Measurements from ENCODE around the gene SRCAP.

Gene SRCAP

GRCh38 chr16:30773826-30774225 lies 74.9 kb downstream of the SRCAP start:
- no peak for DNase-seq

DNA sequence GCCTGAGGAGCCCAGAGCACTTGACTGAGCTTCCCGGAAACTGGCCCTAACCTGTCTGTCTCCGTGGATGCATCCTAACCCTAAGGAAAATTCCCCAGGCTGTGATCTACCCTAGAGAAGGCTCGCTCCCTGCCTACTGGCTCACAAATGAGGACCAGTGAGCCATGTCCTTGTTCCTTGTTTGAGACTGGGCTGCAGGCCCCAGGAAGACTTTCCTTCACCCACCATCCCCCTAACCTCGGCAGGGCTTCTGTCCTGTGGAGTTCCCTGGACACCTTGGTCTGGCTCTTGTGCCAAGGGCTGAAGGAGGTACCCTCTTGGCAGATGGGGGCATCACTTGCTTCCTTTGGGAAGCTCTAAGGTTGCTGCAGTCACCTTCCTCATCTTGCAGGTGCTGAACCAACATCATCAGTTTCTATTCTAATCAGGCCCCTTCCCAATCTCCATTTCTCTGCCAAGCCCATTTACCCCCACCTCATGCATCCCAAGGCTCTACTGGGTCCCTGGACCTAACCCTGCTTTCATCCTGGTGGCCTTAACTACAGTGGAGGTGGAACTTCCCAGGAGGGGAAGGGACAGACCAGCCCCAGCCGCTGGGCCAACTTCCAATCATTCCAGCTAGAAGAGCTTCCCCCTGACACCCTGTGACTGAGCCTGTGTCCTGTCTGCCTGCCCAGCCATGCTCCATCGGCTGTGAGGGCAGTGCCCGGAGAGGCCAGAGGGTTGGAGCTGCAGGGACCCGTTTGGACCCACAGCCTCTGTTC lies 75.6 kb downstream of the SRCAP start:
- no peak for DNase-seq

DNA sequence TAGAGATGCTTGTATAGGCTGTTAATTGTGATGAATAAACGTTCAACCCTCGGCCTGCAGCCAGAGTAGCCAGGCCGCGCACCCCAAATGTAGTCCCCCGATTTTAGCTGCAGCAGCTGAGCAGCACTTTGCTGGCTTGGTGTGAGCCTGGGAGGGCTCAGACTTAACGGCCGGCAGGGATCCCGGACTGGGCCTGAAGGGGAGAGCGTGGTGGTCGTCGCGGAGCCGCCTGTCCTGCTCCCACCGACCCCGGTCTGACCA lies 76.1 kb downstream of the SRCAP start:
- DNase-seq: no peak

DNA sequence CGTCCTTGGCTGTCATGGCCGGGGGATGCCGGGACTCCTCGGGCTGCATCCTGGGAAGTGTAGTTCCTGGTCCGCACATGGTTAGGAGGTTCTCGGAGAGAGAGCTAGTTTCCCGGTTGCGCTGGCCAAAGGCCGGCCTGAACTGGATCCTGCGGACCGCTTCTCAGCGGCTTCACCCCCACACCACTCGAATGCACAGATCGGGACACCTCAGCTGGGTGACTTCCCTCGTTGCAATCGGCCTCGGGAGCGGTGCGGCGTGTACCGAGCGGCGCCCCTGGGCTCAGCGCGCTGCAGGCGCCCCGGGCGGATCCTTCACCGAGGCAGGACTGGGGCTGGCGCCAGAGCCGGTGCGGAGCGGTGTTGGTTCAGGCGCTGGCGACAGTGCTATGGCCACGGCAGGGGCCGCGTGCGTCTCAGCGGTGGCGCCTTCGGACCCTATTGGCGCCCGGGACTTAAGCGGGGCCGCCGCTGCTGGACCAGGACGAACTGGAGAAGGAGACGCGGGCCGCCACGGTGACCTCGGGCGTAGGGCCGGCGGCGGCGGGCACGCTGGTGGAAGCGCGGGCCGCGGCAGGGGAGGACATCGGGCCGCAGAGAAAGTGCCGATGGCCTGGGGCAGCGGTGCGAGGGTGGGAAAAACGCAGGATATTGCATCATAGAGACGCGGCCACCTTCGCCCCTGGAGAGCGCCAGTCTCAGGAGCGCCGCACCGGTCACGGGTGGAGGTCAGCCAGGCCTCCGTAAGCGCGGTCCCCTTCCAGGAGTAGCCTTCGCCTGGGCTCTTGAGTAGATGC lies 76.6 kb downstream of the SRCAP start:
- DNase-seq: peak; percentile 31 to 89 (median 77)

GRCh38 chr16:30777591-30778297 lies 78.8 kb downstream of the SRCAP start:
- no peak for DNase-seq

GRCh38 chr16:30778549-30779244 lies 79.7 kb downstream of the SRCAP start:
- no peak for DNase-seq

DNA sequence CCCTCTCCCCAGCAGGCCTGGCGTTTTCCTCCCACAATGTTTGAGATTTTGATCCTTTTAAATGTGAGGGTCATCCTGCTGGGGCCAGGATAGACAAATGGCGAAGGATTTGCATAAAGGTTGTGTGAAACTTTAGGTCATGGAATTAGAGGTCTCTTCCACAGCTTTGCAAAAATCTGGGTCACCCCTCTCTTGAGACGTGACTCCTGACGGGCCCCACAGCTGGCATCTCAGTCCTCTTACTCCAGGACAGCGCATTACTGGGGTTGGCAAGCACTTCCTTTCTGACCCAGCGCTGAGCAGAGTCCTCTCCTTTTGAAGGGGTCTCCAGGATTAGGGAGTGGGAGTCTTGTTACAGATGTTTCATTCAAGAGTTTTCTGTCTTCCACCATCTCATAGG lies 80.6 kb downstream of the SRCAP start:
- no peak for DNase-seq

GRCh38 chr16:30780021-30780420 lies 81.0 kb downstream of the SRCAP start:
- DNase-seq: peak in 7 of 58 donors; percentile 4 to 33 (median 24)

DNA sequence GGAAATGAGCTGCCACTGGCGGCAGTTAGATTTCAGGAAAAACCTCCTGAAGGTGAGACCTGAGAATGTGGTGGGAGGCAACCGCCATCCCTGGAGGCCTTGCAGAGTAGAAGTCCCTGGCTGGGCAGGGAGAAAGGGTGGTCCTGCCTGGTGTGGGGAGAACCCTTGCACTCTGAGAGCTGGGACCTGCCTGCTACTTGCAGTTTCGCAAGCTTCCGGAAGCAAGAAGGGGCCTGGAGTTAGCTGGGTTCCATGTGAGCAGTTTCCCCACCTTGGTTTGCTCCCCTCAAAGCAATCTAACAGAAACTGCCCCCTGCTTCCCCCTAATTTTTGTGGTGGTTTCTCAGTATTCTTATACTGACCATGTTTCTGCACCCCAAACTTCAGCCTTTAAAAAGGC lies 81.6 kb downstream of the SRCAP start:
- DNase-seq: no peak

DNA sequence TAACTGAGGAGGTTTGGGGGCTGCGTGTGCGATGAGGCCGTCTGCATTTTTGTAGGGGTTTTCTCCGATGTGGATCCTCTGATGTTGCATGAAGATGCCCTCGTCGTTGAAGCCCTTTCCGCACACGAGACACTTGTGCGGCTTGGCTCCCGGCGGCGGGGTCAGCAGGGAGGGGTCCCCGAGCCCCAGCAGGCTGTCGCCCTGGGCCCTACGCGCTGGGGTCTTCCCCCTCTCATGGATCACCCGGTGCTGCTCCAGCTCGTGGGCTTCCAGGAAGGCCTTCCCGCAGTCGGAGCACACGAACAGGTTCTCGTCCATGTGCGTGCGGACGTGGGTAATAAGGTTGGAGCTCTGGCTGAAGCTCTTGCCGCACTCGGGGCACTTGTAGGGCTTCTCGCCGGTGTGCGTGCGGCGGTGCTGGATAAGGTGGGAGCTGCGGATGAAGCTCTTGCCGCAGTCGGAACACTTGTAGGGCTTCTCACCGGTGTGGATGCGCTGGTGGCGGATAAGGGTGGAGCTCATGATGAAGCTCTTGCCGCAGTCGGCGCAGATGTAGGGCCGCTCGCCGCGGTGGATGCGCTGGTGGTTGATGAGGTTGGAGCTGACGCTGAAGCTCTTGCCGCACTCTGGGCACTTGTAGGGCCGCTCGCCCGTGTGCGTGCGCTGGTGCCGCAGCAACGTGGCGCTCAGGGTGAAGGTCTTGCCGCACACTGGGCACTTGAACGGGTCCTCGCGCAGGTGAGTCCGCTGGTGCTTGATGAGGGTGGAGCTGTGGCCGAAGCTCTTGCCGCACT lies 83.7 kb downstream of the SRCAP start:
- DNase-seq: no peak

GRCh38 chr16:30783280-30784109 lies 84.5 kb downstream of the SRCAP start:
- no peak for DNase-seq

GRCh38 chr16:30784215-30784614 lies 85.2 kb downstream of the SRCAP start:
- no peak for DNase-seq

- DNase-seq: no peak
Measured at GRCh38 chr16:30785126-30786106, 86.4 kb downstream of the SRCAP start.

DNA sequence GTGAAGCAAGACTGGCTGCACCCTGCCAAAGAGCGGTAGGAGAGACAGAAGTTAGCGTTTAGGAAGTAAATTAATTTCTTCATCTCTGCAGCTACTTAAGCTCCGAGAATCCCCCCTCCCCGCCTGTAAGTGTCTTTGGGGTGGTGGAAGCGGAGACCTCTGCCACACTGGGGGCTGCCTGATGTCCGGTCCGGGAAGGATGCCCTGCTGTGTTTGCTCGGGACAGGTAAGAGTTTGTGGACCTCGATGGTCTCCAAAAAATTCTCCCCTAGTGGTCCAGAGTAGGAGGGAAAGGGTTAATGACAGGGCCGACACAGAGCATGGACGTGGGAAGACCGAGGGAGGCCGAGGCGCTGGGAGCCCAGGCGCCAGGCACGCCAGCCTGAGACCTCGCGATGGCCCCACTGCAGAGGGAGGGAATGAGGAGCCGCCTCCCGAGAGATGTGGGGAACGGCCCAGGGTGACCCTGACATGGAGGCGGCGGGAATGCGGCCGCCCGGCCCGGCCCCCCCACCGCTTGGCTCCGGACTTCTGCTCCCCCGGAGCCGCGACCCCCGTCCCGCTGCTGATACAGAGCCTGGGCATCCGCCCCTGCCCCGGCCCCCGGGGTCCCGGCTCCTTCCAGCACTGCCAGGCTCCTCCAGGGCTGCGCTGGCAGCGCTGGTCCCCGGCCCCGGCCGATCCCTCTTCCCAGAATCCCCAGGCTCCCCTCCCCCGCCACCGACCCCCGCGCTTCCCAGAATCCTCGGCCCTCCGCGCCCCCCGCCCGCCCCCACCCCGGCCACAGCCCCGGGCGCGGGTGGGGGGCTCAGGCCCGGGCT lies 87.4 kb downstream of the SRCAP start:
- peak in 12 of 58 donors; percentile 11 to 56 (median 38) for DNase-seq

DNA sequence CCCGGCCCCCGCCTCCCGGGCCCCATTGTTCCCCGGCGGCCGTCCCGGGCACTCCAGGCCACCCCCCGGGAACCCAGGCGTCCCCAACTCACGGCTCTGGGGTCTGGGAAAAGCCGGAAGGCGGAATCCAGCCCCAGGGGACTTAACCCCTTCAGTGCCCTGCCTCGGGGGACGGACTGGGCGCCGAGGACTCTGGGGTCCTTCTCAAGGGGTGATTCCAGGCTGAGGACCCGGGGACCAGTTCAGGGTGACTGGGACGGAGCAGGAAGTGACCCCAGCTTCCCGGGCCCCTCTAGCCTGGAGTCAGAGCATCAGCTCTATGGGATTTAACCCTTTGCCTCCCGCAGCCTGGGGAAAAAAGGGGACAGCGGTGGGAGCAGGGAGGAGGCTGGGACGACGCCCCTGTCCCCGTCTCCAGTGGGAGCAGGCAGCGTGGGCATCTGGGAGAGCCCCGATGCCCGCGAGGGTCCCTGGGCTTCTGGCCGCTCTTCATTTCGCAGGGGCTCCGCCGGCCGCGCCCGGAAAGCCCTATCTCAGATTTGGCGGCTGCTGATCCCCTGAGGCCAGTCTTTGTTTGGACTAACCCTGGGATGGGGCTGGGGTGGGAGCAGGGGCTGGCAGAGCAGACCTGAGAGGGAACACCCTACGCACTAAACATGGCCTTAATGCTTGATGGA lies 88.1 kb downstream of the SRCAP start, which contains the start of gene ZNF629:
ZNF629 (minus strand) TSS at position 270 of the 677 bp plus-strand sequence. CDS start 2,723 bp downstream, outside the sequence.
- DNase-seq: peak in 57 of 58 donors; percentile 8 to 85 (median 68)

GRCh38 chr16:30787613-30788378 lies 88.8 kb downstream of the SRCAP start:
- peak in 2 of 58 donors; percentile 56 to 58 for DNase-seq

Measured in anterior cingulate cortex (tissue), 58 donors.